Retinal pigment epithelial cell (primary cell): ENCODE measurements around the gene BMP8A.
"Not testable (repeated sequence)": the region's sequence is repeated elsewhere in the genome, so short reads cannot be mapped to it uniquely, and the experiment has no call there.

Experiments
- DNase-seq: peaks from one replicate; pipeline ENCODE4 v3.0.0-alpha.2; 2010; ENCODE audit warnings: low read depth
- H3K4me3 ChIP-seq: 2 replicates; pipeline ENCODE4 v1.5.1; 2011; ENCODE audit warnings: mild to moderate bottlenecking, low read length, control low read depth, moderate library complexity
- TF ChIP-seq, protein P1 (sequence below): conservative IDR thresholded peaks from 2 replicates; pipeline ENCODE4 v1.5.1; 2011; ENCODE audit warnings: low read depth, low read length, control low read depth, inconsistent platforms

Gene BMP8A

DNA sequence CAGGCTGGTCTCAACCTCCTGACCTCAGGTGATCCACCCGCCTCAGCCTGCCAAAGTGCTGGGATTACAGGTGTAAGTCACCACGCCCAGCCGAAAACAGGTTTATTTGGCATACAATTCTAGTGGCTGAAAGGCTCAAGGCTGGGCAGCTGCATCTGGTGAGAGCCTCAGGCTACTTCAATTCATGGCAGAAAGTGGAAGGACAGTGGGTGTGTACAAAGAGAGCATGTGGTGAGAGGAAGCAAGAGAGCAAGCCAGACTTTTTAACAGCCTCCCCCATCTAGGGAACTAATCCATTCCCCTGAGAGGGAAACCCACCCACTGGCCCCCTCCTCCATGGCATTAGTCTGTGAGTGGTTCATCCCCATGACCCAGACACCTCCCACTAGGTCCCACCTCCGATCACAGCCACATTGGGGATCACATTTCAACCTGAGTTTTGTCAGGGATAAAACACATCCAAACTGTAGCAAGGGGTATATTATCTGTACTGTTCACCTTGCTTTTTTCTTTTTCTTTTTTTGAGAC, 9.5 kb downstream of the BMP8A start:
- DNase-seq = no peak
- H3K4me3 ChIP-seq = no peak overlapping the region
- TF ChIP-seq, protein P1, sequence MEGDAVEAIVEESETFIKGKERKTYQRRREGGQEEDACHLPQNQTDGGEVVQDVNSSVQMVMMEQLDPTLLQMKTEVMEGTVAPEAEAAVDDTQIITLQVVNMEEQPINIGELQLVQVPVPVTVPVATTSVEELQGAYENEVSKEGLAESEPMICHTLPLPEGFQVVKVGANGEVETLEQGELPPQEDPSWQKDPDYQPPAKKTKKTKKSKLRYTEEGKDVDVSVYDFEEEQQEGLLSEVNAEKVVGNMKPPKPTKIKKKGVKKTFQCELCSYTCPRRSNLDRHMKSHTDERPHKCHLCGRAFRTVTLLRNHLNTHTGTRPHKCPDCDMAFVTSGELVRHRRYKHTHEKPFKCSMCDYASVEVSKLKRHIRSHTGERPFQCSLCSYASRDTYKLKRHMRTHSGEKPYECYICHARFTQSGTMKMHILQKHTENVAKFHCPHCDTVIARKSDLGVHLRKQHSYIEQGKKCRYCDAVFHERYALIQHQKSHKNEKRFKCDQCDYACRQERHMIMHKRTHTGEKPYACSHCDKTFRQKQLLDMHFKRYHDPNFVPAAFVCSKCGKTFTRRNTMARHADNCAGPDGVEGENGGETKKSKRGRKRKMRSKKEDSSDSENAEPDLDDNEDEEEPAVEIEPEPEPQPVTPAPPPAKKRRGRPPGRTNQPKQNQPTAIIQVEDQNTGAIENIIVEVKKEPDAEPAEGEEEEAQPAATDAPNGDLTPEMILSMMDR = no peak

DNA sequence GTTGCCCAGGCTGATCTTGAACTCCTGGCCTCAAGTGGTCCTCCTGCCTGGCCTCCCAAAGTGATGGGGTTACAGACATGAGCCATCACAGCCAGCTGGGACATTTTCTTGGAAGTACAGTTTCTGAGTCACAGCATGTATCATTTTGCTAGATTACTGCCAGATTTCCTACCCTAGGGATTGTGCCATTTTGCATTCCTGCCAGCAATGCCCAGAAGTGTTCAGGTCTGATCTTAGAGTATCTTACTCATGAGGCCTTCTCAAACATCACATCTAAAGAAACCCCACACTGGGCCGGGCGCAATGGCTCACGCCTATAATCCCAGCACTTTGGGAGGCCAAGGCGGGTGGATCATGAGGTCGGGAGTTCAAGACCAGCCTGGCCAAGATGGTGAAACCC, 10.2 kb downstream of the BMP8A start:
- TF ChIP-seq, protein P1 = no peak
- H3K4me3 ChIP-seq = no peak overlapping the region
- DNase-seq = no peak

DNA sequence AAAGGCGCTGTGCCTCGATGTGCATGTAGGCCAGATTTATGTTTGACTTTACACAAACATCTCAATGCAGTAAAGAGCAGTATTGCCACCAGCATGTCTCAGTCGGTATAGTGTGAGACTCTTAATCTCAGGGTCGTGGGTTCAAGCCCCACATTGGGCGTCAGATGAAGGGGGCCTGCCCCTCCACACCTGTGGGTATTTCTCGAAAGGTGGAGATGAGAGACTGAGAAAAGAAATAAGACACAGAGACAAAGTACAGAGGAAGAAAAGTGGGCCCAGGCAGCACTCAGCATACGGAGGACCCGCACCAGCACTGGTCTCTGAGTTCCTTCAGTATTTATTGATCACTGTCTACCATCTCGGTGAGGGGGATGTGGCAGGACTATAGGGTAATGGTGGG, 13.0 kb downstream of the BMP8A start:
- not testable (repeated sequence) for DNase-seq, H3K4me3 ChIP-seq

DNA sequence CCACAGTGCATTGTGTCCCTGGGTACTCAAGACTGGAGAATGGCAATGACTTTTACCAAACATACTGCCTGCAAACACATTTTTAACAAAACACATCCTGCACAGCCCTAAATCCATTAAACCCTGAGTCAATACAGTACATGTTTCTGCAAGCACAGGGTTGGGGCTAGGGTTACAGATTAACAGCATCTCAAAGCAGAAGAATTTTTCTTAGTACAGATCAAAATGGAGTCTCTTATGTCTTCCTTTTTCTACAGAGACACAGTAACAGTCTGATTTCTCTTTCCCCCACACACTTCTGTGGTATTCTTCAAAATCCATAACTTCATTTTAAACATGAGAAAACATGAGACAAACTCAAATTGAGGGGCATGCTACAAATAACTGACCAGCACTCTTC, 13.9 kb downstream of the BMP8A start:
- no peak for DNase-seq
- no peak overlapping the region for H3K4me3 ChIP-seq
- TF ChIP-seq, protein P1 = no peak

DNA sequence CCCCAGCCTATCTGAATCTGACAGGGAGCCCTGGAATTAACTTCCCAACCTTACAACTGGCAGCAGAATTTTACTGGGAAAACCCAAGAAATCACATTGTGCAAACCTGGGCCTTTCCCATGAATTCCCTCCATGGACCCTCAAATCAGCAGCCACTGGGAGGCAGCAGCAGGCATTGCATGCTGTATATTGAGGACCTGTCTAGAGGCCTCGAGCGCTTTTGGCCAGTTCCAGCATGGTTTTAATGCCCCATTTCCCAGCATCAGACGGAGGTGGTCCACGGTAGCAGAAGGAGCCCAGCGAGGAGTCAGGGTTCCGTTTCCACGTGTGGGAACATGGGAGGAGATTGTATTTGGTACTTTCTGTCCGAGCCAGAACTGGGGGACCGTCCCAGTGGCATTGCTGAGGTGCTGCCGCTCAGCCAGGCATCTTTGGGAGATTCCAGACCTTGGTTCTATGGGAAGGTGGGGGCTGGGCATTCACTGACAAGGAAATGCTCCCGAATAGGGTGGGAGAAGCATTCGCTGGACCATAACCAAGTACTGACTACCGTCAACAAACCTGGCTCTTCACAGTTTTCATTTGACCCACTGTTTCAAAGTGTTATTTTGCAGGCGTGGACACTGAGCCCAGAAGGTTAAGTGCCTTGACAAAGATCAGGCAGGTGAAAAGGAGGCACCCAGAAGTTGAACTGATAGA, 15.9 kb downstream of the BMP8A start:
- H3K4me3 ChIP-seq = no peak overlapping the region
- TF ChIP-seq, protein P1 = peak; percentile 58
- no peak for DNase-seq

DNA sequence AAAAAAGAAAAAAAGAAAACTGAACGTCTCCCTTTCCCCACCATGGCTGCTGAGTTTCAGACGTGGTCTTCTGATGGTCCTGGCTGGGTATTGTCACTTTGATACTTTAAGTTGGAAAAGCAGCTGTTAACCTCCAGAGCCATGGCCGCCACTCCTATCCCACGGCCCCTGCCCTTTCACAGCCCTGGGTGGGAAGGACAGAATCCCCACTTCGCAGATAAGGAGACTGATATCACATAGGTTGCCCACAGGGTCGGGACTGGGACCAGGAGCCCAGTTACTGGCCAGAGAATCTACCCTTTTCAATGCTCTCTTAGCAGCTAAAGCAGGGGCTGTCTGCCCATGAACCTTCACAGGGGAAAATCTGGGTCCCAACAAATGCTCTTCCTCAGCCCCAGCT, 16.8 kb downstream of the BMP8A start:
- H3K4me3 ChIP-seq = no peak overlapping the region
- TF ChIP-seq, protein P1 = no peak
- no peak for DNase-seq

DNA sequence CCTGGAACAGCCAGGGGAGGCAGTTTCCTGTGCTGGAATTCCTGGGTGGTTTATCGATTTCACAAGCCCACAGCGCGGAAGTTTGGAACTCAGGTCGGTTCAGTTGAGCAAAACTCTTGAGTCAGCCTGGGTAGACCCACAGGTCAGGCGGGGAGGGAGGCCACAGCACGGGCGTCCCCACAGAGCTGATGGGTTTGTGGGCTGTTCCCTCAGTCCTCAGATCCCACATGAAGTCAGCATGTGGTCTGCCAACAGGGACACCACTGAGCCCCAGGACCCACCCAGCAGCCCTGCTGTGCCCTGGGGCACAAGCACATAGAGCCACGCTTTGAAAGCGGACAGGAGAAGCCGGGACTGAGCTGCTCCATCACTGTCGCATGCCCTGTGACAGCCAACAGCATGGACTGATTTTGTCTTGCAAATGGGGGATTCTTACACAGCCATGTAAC, 17.4 kb downstream of the BMP8A start:
- no peak overlapping the region for H3K4me3 ChIP-seq
- TF ChIP-seq, protein P1 = no peak
- no peak for DNase-seq
